ENCODE results near the gene MBNL2. TPM values are rescaled to one million over a fixed set of nuclear protein-coding genes. Genes with fewer than 3 reads are reported as not detected.

The MBNL2 gene
- total and polyA plus RNA-seq, 5 experiments from 2014 or later, result 12.2 to 35.4 (median 14.5) TPM

DNA sequence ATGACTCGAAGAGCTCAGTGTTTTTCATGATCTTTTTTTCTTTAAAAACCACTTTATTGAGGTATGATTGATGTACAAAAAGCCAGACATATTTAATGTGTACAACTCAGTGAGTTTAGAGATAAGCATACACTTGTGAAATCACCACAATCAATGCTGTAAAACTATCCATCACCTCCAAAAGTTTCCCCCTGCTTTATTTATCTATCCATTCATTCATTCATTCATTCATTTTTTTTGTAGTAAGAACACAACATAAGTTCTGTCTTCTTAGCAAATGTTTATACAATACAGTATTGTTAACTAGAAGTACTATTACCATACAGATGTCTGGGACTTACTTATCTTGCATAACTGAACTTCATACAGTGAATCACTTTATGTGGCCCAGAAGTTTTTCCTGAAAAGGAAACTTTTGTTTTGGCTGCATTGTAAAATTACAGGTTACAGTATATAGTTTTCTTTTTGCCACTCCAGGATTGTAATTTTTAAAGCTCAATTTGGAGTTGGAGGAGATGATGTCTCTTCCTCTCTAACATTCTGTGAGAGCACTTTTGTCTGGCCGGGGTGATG lies 218.6 kb downstream of the MBNL2 start:
- ATAC-seq, result no peak
- Mint-ChIP-seq H3K9me3 (no peaks in the 10 kb centered on the region), H3K36me3 (peaks cover 0 to 2% (median 0%) of the 10 kb centered on the region in 3 donors), H3K4me1 (peaks cover 6 to 18% (median 14%) of the 10 kb centered on the region in 4 donors), H3K27ac (no peak overlapping the region), H3K27me3 (no peaks in the 10 kb centered on the region), H3K4me3 (no peak overlapping the region)
- DNase-seq, result no peak
- POLR2A ChIA-PET, result no interaction called here

- peaks cover 3 to 18% (median 9%) of the 10 kb centered on the region in 4 donors for H3K4me1 Mint-ChIP-seq
- POLR2A ChIA-PET, result no interaction called here
- H3K27ac Mint-ChIP-seq, result no peak overlapping the region
- no peaks in the 10 kb centered on the region for H3K9me3 Mint-ChIP-seq
- no peak overlapping the region for H3K4me3 Mint-ChIP-seq
- ATAC-seq, result no peak
- no peak for DNase-seq
- no peaks in the 10 kb centered on the region for H3K27me3 Mint-ChIP-seq
- peaks cover 0 to 2% (median 1%) of the 10 kb centered on the region in 3 donors for H3K36me3 Mint-ChIP-seq
Observed at GRCh38 chr13:97441368-97441767, 219.2 kb downstream of the MBNL2 start.

Other genes with a start within 250 kb of the MBNL2 start
- not detected for gene OXGR1, start 227.9 kb upstream of the MBNL2 start, total RNA-seq
- gene OXGR1, start 227.9 kb upstream of the MBNL2 start, polyA plus RNA-seq, result not detected
- gene RAP2A, start 211.8 kb downstream of the MBNL2 start, total RNA-seq, result 10 to 100 TPM; 17.7 to 19.2 TPM
- gene RAP2A, start 211.8 kb downstream of the MBNL2 start, polyA plus RNA-seq, result 1 to 10 TPM; 1.8 to 3.5 (median 3.3) TPM

Measured in naive thymus-derived CD8-positive, alpha-beta T cell (primary cell).